ENCODE measurements around the gene TP53I11.

The TP53I11 gene

GRCh38 chr11:44987506-44987905, 36.8 kb upstream of the TP53I11 start:
- DNase-seq (ENCODE audit: low spot score): no peak
- ChIA-PET POLR2A (ENCODE audit: low non-redundant PET) (no interaction called here), CTCF (interaction anchor here (1.2 kb wide), 1 partner anchor 51 kb away, joined by 8 read pairs; no protein-coding TSS in a partner anchor)
- H3K27ac ChIP-seq: no peak overlapping the region
- no peak for TF ChIP-seq CTCF (conservative IDR thresholded peaks at IDR 0.05; ENCODE audit: low read depth)

GRCh38 chr11:44986315-44986714, 35.6 kb upstream of the TP53I11 start:
- no peak for DNase-seq (ENCODE audit: low spot score)
- ChIA-PET POLR2A (ENCODE audit: low non-redundant PET) (no interaction called here), CTCF (interaction anchor here (0.6 kb wide), 1 partner anchor 9 kb away, joined by 3 read pairs; no protein-coding TSS in a partner anchor)
- no peak for TF ChIP-seq CTCF (conservative IDR thresholded peaks at IDR 0.05; ENCODE audit: low read depth)
- H3K27ac ChIP-seq: no peak overlapping the region

GRCh38 chr11:44985721-44986120, 35.0 kb upstream of the TP53I11 start:
- H3K27ac ChIP-seq: no peak overlapping the region
- DNase-seq (ENCODE audit: low spot score): no peak
- TF ChIP-seq CTCF (conservative IDR thresholded peaks at IDR 0.05; ENCODE audit: low read depth): no peak
- CTCF ChIA-PET: no interaction called here
- POLR2A ChIA-PET (ENCODE audit: low non-redundant PET): no interaction called here

- POLR2A ChIA-PET (ENCODE audit: low non-redundant PET): no interaction called here
- H3K27ac ChIP-seq: no peak overlapping the region
- CTCF ChIA-PET: no interaction called here
- no peak for TF ChIP-seq CTCF (conservative IDR thresholded peaks at IDR 0.05; ENCODE audit: low read depth)
- no peak for DNase-seq (ENCODE audit: low spot score)
These were observed 33.1 kb upstream of the TP53I11 start for GRCh38 chr11:44983786-44984185.

- H3K27ac ChIP-seq: no peak overlapping the region
- POLR2A ChIA-PET (ENCODE audit: low non-redundant PET): no interaction called here
- no peak for DNase-seq (ENCODE audit: low spot score)
- TF ChIP-seq CTCF (conservative IDR thresholded peaks at IDR 0.05; ENCODE audit: low read depth): no peak
- CTCF ChIA-PET: interaction anchor here (0.7 kb wide), 1 partner anchor 39 kb away, joined by 3 read pairs; no protein-coding TSS in a partner anchor
These were observed 31.9 kb upstream of the TP53I11 start for GRCh38 chr11:44982496-44983062.

- DNase-seq (ENCODE audit: low spot score): no peak
- CTCF ChIA-PET: no interaction called here
- POLR2A ChIA-PET (ENCODE audit: low non-redundant PET): no interaction called here
- no peak overlapping the region for H3K27ac ChIP-seq
- TF ChIP-seq CTCF (conservative IDR thresholded peaks at IDR 0.05; ENCODE audit: low read depth): no peak
These were observed 30.1 kb upstream of the TP53I11 start for GRCh38 chr11:44980533-44981427.
